ENCODE measurements around the gene UBL4A.

- TF ChIP-seq CTCF (IDR thresholded peaks at IDR 0.05) (no peak), POLR2A (IDR thresholded peaks at IDR 0.05; ENCODE audit: low read length) (no peak), HOXA7 (CRISPR knock-in tag; IDR thresholded peaks at IDR 0.05) (no peak), MAX (IDR thresholded peaks at IDR 0.05) (peak; percentile 69; the same call in 1 of the 2 replicates), CEBPB (IDR thresholded peaks at IDR 0.05) (no peak), ZSCAN20 (CRISPR knock-in tag; IDR thresholded peaks at IDR 0.05) (no peak), REST (IDR thresholded peaks at IDR 0.05) (no peak), CHD4 (IDR thresholded peaks at IDR 0.05; ENCODE audit: borderline replicate concordance) (no peak), NPAS2 (CRISPR knock-in tag; IDR thresholded peaks at IDR 0.05; ENCODE audit: borderline replicate concordance) (no peak), MYC (IDR thresholded peaks at IDR 0.05; ENCODE audit: borderline replicate concordance, low read length) (no peak), RAD21 (conservative IDR thresholded peaks at IDR 0.05 in 1 of 2, IDR thresholded peaks at IDR 0.05 in 1 of 2) (no peak), CBX2 (IDR thresholded peaks at IDR 0.05; ENCODE audit: borderline replicate concordance, low read depth) (no peak), EP300 (IDR thresholded peaks at IDR 0.05) (no peak)
These were observed 391 bp downstream of the UBL4A start for GRCh38 chrX:154486052-154486395.

Measured in A549 (cell line).